Lung (tissue), 12 donors: ENCODE measurements around the gene VGLL3. TPM values are rescaled to one million over a fixed set of nuclear protein-coding genes. Genes with fewer than 3 reads are reported as not detected.

Experiments used
- ATAC-seq: fragments of 200-7000 bp; cut with Tn5 transposase; one replicate; pipeline ENCODE4 v1.9.1; 2020; ENCODE audit warnings: moderate number of reproducible peaks; ENCODE audit not compliant: insufficient read depth, low FRiP score
- DNase-seq, 3 donors: peaks; one replicate each; pipeline ENCODE4 v3.0.0-alpha.2; 2013 to 2017
- H3K27ac ChIP-seq, 2 donors: one replicate each; pipeline ENCODE4 v1.5.1; 2013; ENCODE audit warnings: mild to moderate bottlenecking in 2 of 2, moderate library complexity in 2 of 2, control low read depth in 1 of 2, inconsistent platforms in 1 of 2, low read depth in 1 of 2, low read length in 1 of 2
- H3K27me3 ChIP-seq, 3 donors: one replicate each; pipeline ENCODE4 v1.5.1; 2013; ENCODE audit warnings: low read length in 2 of 3; ENCODE audit not compliant: control insufficient read depth in 3 of 3, insufficient read depth in 3 of 3
- H3K36me3 ChIP-seq, 4 donors: one replicate each; pipeline ENCODE4 v1.5.1; 2013; ENCODE audit warnings: low read length in 4 of 4, mild to moderate bottlenecking in 1 of 4, moderate library complexity in 1 of 4; ENCODE audit not compliant: control insufficient read depth in 4 of 4, insufficient read depth in 4 of 4
- H3K4me1 ChIP-seq, 5 donors: one replicate each; pipeline ENCODE4 v1.5.1; 2013; ENCODE audit warnings: low read length in 5 of 5, mild to moderate bottlenecking in 2 of 5, moderate library complexity in 1 of 5; ENCODE audit not compliant: control insufficient read depth in 5 of 5, insufficient read depth in 5 of 5
- H3K4me3 ChIP-seq: one replicate; pipeline ENCODE4 v1.5.1; 2013; ENCODE audit warnings: mild to moderate bottlenecking, control low read depth, moderate library complexity
- H3K9ac ChIP-seq, 2 donors: one replicate each; pipeline ENCODE4 v1.5.1; 2013; ENCODE audit warnings: low read length in 2 of 2, control low read depth in 1 of 2; ENCODE audit not compliant: insufficient read depth in 1 of 2
- H3K9me3 ChIP-seq, 4 donors: one replicate each; pipeline ENCODE4 v1.5.1; 2013; ENCODE audit warnings: low read length in 3 of 4, mild to moderate bottlenecking in 1 of 4, moderate library complexity in 1 of 4; ENCODE audit not compliant: control insufficient read depth in 4 of 4, insufficient read depth in 3 of 4
- WGBS, 2 donors: extraction: QIAGEN DNeasy Blood & Tissue Kit; methylation state at CpG; one replicate each; pipeline ENCODE4 v1.1.7; 2013; 5-methylcytosine and 5-hydroxymethylcytosine counted together
- polyA plus RNA-seq, 2 donors: library from polyadenylated mRNA; stranded (reverse); fragments of 200-250 nt; gene quantifications; one replicate each; pipeline ENCODE4 v1.2.1, GENCODE V29; 2013
- total RNA-seq, 2 donors: library from RNA; depleted of rRNA in 1 of 2; stranded (reverse); fragments of >200 nt in 1 of 2; gene quantifications; one replicate each; pipeline ENCODE4 v1.2.1, GENCODE V29; 2014 to 2021
- TF ChIP-seq, protein P1 (sequence below): IDR thresholded peaks from 2 replicates; pipeline ENCODE4 v1.5.1; 2012; ENCODE audit warnings: mild to moderate bottlenecking; ENCODE audit errors: control extremely low read depth, extremely low read depth
- donor health status: control.
- donor health status: control.
- donor health status: Bipolar disorder and iron deficiency.
- donor health status: healthy.
- donor health status: DM: yes; HTN: yes; CAD: no.

The VGLL3 gene
- total and polyA plus RNA-seq, 4 donors = 4.3 to 49.2 (median 20.1) TPM

DNA sequence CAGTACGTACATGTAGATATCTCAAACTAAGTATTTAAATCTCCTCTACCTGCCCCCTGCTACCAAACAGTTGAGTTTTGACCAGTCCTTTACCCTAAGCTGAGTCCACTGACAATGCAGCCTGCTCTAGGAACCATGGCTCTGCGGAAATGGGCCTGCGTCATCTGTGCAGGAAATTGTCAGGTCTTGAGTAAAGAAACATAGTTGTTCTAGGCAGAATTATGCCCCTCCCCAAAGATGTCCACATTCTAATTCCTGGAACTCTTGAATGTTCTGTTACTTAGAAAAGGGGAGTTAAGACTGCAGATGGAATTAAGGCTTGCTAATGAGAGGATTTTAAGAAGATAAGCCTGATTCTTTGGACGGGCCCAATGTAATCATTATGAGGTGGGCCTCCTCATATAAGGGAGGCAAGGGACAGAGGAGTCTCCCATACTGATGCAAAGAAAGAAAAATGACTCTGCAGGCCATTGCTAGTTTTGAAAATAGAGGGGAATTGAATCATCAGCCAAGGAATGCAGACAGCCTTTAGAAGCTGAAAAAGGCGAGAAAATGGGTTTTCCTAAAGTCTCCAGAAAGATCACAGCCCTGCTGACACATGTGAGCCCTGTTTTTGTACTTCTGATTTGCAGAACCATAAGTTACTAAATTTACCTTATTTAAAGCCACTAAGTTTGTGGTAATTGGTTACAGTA lies 5.5 kb upstream of the VGLL3 start:
- Histone ChIP-seq H3K36me3 (no peaks in the 10 kb centered on the region), H3K27ac (no peak overlapping the region), H3K9ac (no peak overlapping the region), H3K4me3 (no peak overlapping the region), H3K27me3 (no peaks in the 10 kb centered on the region), H3K4me1 (peaks cover 0 to 10% (median 0%) of the 10 kb centered on the region in 5 donors), H3K9me3 (no peaks in the 10 kb centered on the region)
- WGBS, 2 donors = 88 to 92% methylated on average over 5 of the region's 5 CpGs
- DNase-seq (no peak), ATAC-seq (no peak)
- TF ChIP-seq, protein P1, sequence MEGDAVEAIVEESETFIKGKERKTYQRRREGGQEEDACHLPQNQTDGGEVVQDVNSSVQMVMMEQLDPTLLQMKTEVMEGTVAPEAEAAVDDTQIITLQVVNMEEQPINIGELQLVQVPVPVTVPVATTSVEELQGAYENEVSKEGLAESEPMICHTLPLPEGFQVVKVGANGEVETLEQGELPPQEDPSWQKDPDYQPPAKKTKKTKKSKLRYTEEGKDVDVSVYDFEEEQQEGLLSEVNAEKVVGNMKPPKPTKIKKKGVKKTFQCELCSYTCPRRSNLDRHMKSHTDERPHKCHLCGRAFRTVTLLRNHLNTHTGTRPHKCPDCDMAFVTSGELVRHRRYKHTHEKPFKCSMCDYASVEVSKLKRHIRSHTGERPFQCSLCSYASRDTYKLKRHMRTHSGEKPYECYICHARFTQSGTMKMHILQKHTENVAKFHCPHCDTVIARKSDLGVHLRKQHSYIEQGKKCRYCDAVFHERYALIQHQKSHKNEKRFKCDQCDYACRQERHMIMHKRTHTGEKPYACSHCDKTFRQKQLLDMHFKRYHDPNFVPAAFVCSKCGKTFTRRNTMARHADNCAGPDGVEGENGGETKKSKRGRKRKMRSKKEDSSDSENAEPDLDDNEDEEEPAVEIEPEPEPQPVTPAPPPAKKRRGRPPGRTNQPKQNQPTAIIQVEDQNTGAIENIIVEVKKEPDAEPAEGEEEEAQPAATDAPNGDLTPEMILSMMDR = no peak

DNA sequence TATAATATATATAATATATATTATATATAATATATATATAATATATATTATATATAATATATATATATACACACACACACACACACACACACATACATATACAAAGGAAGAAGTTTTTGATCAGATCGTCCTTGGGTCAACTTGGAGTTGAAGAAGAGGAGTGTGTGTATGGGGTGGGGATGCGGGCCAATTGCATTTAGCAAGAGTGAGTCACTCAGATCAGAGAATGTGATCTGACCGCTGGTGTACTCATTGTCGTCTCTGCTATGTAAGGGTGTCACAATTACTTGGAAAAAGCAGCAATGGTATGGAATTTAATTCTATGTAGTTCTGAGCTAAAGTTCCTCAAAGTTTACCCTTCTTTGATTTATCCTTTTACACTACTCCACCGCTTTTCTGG lies 4.6 kb upstream of the VGLL3 start:
- Histone ChIP-seq H3K9ac (no peak overlapping the region), H3K36me3 (no peaks in the 10 kb centered on the region), H3K4me1 (peaks cover 0 to 10% (median 0%) of the 10 kb centered on the region in 5 donors), H3K4me3 (no peak overlapping the region), H3K9me3 (no peaks in the 10 kb centered on the region), H3K27ac (no peak overlapping the region), H3K27me3 (no peaks in the 10 kb centered on the region)
- ATAC-seq = no peak
- 85 to 90% methylated on average over 5 of the region's 5 CpGs for WGBS, 2 donors
- no peak for DNase-seq
- TF ChIP-seq, protein P1 = no peak

DNA sequence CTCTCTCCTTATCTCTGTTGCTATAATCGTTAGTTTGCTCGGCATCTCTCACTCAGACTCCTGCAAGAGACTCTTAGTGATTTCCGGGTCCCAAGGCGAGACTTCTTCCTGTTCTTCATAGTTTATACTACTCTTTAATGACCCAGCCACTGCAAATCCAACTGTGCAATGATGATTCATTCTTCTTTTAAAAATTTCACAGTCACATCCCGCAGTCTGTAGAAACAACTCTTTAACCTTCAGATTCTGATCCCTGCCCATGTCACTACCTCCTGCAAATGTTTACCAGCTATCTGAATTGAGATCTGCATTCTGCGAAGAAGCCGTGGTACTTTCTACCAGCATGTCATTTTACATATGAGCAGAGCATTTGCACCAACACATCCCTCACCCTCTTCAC lies 2.8 kb upstream of the VGLL3 start:
- TF ChIP-seq, protein P1 = no peak
- H3K27me3 ChIP-seq = no peaks in the 10 kb centered on the region
- 47 to 55% methylated on average over 7 of the region's 7 CpGs for WGBS, 2 donors
- no peak overlapping the region for H3K27ac ChIP-seq
- peak overlapping the region in 1 of 2 donors; percentile 26 for H3K9ac ChIP-seq
- DNase-seq = peak in 2 of 3 donors; percentile 31 to 37
- no peak for ATAC-seq
- H3K9me3 ChIP-seq = no peaks in the 10 kb centered on the region
- H3K4me1 ChIP-seq = peaks cover 0 to 22% (median 2%) of the 10 kb centered on the region in 5 donors
- H3K4me3 ChIP-seq = no peak overlapping the region
- no peaks in the 10 kb centered on the region for H3K36me3 ChIP-seq
